Jurkat, Clone E6-1 (cell line): ENCODE data around the gene KLHDC10.
"Not testable (repeated sequence)": the region's sequence is repeated elsewhere in the genome, so short reads cannot be mapped to it uniquely, and the experiment has no call there.

Experiments used
- DNase-seq: peaks from one replicate; pipeline ENCODE4 v3.0.0-alpha.2; 2011; ENCODE audit warnings: low read depth, low spot score
- H3K4me3 ChIP-seq: 2 replicates; pipeline ENCODE4 v1.5.1; 2011; ENCODE audit warnings: mild to moderate bottlenecking, low read length, control low read depth, moderate library complexity

The KLHDC10 gene

DNA sequence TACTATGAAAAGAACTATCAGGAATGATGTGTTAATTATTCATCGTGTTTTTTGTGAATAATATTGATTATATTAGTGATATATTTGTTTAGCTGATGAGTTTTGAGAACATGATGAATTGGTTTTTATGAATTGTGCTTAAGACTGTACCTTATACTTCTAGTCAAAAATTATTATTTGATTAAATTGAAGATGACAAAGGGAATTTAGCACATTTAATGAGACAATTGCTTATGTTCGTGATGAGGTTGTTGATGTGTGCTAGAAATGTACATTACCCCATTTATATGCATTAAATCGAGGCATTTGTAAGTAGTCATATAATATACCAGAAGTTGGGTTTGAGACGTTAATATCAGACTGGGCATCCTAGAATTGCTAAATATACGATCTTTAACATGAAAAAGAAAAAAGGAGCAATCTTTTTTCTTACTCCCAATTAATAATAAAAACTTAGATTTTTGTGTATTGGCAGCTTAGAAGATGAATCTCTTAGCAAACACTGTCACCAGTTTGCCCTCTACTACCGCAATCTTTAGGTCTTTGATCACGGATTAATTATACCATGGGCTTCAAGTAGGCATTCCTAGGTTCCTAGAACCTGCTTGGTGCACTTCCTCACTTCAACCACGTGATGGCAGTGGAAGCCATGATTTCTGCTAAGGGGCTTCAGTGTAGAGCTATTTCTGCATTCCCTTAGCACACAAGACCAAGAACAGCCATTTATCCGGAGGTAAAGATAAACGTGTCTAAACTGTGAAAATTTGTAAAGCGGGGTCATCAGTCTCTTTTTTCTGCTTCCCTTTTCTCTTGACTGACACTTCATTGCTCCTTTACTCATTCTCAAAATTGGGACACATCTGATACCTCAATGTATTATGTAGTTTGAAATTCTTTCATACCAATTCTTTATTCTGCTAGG, 1.6 kb downstream of the KLHDC10 start:
- peak overlapping the region; percentile 95 for H3K4me3 ChIP-seq
- DNase-seq = peak; percentile 83

DNA sequence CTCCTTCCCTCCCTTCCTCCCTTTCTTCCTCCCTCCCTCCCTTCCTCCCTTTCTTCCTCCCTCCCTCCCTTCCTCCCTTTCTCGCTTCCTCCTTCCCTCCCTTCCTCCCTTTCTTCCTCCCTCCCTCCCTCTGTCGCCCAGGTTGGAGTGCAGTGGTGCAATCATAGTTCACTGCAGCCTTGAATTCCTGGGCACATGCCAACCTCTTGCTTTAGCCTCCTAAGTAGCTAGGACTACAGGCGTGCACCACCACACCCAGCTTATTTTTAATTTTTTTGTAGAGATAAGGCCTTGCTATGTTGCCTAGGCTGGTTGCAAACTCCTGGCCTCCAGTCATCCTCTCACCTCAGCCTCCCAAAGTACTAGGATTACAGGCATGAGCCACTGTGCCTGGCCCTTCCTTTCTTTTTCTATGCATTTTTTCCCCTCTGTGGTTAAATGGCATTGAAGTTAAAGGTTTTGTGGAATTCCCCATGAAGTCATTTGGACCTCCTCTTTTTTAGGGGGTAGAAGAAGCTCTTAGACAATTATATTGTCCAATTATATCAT, 9.6 kb downstream of the KLHDC10 start:
- no peak for DNase-seq

DNA sequence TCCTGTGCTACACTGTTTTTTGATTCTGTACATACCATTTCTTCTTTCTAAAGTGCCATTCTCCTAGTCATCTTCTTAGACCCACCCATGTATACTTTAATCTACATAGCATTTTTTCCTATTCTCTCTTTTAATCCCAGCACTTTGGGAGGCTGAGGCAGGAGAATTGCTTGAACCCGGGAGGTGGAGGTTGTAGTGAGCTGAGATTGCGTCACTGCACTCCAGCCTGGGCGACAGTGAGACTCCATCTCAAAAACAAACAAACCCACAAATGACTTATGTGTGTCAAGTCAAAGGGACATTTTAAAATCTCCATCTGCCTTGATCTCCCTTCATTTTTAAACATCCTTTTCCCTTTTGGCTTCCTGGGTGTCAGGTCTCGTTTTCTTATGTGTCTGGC, 13.2 kb downstream of the KLHDC10 start:
- H3K4me3 ChIP-seq = not testable (repeated sequence)

More for the DNA sequence above, 9.6 kb downstream of the KLHDC10 start:
- H3K4me3 ChIP-seq = no peak overlapping the region

DNA sequence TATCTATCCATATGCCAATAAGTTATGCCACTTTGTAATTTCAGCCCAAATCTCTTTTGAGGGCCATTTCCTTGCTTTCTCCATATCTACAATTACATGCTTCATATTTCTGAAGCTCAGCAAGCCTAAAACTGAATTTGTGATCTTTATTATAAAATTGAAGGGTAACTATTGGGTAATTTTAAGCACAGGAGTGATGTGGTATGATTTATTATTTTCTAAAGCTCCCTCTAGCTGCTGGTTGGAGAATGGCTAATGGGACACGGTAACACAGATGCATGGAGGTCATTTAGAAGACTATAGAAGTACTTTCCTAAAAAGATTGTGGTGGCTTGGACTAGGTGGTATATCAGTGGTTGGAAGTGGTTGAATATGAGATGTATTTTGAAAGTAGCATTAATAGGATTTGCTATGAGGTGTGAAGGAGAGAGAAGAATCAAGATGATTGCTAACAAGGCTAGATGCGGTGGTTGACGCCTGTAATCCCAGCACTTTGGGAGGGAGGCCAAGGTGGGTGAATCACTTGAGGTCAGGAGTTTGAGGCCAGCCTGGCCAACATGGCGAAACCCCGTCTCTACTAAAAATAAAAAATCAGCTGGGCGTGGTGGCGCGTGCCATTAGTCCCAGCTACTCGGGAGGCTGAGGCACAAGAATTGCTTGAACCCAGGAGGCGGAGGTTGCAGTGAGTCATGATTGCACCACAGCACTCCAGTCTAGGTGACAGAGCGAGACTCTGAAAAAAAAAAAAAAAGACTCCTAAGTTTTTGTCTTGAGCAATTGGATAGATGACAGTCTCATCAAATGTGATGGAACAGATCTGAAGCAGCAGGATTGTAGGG, 13.9 kb downstream of the KLHDC10 start:
- DNase-seq = peak; percentile 22
- no peak overlapping the region for H3K4me3 ChIP-seq

More for the DNA sequence above, 13.2 kb downstream of the KLHDC10 start:
- not testable (repeated sequence) for DNase-seq

DNA sequence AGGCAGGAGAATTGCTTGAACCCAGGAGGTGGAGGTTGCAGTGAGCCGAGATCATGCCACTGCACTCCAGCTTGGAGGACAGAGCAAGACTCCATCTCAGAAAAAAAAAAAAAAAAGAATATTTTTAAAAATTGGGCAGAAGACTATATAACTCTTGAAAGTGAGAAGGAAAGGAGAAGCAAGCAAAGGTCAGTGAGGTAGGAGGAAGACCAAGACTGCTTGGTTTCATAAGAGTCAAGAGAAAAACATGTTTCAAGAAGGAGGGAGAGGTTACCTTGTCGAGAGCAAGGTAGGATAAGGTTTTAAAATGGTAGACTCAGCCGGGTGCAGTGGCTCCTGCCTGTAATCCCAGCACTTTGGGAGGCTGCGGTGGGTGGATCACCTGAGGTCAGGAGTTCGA, 14.9 kb downstream of the KLHDC10 start:
- H3K4me3 ChIP-seq = not testable (repeated sequence)

DNA sequence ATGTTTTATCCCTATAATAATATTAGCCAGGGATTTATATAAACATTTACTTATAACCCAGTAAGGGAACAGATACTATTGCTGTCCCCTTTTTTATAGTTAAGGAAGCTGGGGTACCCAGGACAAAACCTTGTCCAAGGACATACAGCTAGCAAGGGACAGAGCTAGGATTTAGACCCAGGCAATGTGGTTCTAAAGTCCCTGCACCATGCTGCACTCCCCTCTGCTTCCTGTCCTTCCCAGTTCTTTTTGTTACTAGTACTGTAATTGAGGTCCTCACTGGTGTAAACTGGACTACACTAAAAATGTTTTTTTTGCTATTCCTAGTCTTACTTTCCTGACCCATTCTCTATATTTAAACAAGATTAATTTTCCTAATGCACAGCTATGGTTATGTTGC, 16.6 kb downstream of the KLHDC10 start:
- DNase-seq = no peak
- no peak overlapping the region for H3K4me3 ChIP-seq

More for the DNA sequence above, 14.9 kb downstream of the KLHDC10 start:
- DNase-seq = not testable (repeated sequence)

DNA sequence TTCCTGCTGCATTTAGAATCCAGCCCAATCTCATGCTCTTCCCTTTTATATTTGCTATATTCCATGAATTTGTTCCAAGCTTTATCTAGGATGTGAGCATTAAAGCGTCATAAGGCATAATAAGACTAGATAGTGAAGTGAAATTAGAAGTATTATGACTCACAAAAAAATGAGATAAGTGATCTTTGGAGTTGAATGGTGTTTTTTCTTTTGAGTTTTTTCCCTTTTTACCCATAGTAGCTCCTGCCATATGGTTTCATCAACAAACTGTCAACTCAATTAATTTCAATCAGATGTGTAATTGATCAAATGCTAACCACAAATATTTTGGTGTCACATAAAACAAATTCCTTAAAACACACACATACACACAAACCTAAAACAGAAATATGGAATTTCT, 17.0 kb downstream of the KLHDC10 start:
- no peak for DNase-seq

DNA sequence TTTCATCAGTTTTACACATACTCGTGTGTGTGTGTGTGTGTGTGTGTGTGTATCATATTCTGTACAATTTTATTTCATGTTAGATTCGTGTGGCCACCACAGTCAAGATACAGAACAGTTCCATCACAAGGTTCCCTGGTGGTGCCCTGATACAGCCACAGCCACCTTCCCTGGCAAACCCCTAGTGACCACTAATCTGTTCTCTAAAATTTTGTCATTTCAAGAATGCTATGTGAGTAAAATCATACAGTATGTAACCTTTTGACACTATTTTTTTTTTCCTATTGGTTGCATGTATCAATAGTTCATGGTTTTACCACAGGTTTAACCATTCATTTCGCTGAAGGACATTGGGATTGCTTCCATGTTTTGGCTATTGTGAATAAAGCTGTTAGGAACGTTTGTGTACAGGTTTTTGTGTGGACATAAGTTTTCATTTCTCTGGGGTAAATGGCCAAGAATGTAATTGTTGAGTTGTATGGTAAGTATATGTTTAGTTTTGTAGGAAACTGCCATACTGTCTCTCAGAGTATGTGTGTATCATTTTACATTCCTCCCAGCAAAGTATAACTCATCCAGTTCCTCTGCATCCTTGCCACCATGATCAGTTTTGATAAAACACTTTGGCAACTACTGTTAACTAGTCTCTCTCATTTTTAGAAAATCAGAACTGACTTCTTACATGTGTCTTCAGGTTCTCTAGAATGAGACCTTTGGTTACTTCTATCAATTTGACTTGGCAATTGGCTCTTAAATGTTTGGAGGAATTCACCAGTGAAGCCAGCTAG, 20.6 kb downstream of the KLHDC10 start:
- no peak for DNase-seq
- no peak overlapping the region for H3K4me3 ChIP-seq

More for the DNA sequence above, 17.0 kb downstream of the KLHDC10 start:
- H3K4me3 ChIP-seq = no peak overlapping the region

DNA sequence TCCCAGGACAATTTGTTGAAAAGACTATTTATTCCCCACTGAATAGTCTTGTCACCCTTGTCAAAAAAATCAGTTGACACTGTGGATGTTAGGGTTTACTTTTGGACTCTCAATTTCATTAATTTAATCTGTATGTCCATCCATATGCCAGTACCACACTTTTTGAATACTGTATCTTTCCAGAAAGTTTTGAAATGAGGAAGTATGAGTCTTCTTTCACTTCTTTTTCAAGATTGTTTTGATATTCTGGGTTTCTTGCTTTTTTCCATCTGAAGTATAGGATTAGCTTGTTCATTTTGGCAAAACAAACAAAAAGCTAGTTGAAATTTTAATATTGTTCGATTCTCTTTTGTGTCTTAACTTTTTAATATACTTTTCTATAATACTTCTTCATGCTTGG, 21.7 kb downstream of the KLHDC10 start:
- no peak for DNase-seq
- H3K4me3 ChIP-seq = no peak overlapping the region

DNA sequence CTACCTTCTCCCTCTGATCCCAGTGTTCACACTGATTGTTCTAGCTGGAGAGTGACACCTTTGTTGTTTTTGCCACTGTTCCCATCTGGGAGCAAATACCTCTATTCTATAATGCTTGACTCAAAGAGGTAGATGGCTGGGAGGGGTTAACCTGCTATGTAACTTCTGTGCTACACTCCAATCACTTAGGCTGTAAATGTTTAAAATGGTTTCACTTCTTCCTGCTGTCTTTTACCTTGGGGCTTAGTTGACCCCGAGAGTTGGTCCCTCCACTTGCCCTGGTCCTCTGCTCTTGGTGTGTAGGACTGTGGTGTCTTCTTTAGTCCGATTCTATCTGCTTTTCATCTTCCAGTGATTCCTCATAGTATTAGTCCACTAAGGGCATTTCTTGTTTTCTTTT, 22.3 kb downstream of the KLHDC10 start:
- H3K4me3 ChIP-seq = no peak overlapping the region
- DNase-seq = no peak

DNA sequence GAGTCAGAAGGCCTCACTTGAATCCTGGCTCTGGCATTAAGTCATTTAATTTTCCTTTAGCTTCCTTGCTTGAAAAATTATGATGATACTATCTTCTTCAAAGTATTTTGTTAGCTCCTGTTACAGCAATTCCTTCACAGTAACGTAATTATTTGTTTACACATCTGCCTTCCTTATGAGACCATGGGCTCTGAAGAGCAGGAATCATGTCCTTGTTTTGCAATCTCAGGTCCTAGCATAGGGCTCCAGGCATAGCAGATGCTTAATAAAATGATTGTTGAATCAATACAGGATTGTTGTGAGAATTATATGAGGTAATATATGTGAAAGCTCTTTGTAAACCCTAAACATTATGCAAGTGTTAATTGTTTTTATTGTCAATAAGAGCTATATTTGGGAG, 25.5 kb downstream of the KLHDC10 start:
- H3K4me3 ChIP-seq = no peak overlapping the region
- DNase-seq = no peak

DNA sequence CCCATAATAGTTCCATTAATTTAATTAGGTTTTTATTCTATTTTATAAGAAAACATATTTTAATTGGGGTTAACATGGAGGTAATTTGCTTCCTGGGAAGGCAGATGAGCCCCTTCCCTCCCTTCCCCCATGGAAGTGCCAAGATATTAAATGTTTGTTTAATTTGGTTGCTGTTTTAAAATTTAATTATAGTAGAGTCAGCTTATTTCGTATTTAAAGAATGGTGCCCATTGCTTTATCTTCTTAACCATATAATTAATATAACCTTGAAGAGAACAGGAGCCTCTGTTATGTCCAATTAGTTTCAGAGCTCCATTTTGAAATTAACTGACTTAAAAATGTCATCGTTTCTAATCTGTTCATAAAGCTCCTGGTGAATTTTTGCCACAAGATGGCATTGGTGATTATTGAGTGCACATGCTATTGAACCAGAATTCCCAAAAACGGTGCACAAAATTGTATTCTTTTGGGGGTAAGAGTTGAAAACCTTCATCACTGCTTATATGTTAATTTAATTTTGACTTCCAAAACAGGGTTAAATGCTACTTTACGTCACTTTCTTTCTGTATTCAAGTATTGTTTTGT, 26.0 kb downstream of the KLHDC10 start:
- no peak for DNase-seq

DNA sequence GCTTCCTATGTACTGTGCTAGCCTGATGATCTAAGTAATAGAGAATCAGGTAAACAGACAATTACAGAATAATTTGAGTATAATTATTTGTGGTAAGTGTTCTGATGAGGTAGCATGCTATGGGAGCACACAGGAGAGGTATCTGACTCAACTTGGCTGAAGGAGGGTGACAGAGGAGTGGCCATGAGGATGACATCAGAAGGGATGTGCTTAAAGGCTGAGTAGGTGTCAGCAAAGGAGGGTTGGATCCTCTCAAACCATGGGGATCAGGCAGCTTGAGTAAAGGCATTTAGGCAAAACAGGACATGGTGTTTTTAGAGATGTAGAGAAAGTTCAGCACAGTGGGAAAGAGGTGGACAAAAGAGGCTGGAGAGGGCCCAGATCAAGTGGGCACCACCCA, 29.0 kb downstream of the KLHDC10 start:
- DNase-seq = no peak
- H3K4me3 ChIP-seq = no peak overlapping the region

More for the DNA sequence above, 26.0 kb downstream of the KLHDC10 start:
- H3K4me3 ChIP-seq = no peak overlapping the region

DNA sequence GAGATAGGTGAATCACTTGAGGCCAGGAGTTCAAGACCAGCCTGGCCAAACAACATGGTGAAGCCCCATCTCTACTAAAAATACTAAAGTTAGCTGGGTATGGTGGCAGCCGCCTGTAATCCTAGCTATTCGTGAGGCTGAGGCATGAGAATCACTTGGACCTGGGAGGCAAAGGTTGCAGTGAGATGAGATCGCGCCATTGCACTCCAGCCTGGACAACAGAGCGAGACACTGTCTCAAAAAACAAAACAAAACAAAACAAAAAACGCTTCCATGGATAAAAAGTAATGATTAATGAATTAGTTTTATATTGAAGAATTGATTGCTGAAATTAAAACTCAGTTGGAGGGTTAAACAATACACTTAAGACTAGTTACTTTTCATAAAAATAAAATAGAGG, 32.3 kb downstream of the KLHDC10 start:
- no peak overlapping the region for H3K4me3 ChIP-seq
- DNase-seq = no peak

DNA sequence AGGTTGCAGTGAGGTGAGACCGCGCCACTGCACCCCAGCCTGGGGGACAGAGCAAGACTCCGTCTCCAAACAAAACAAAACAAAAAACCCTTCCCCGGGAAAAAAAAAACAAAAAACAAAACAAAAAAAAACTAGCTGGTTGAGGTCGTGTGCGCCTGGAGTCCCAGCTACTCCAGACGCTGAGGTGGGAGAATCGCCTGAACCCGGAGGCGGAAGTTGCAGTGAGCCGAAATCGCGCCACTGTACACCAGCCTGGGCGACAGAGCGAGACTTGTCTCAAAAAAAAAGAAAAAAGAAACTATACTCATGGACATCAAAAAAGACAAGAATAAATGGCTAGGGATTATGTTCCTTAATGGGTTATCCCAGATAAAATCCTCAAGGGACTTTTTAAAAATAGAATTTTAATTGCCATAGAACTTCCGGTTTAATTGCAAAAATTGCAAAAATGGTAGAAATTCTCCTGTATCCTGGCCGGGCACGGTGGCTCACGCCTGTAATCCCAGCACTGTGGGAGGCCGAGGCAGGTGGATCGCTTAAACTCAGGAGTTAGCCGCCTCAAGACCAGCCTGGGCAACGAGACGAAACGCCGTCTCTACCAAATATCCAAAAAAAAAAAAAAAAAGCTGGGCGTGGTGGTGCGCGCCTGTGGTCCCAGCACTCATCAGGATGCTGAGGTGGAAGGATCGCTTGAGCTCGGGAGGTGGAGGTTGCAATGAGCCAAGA, 37.8 kb downstream of the KLHDC10 start:
- no peak overlapping the region for H3K4me3 ChIP-seq
- DNase-seq = no peak

DNA sequence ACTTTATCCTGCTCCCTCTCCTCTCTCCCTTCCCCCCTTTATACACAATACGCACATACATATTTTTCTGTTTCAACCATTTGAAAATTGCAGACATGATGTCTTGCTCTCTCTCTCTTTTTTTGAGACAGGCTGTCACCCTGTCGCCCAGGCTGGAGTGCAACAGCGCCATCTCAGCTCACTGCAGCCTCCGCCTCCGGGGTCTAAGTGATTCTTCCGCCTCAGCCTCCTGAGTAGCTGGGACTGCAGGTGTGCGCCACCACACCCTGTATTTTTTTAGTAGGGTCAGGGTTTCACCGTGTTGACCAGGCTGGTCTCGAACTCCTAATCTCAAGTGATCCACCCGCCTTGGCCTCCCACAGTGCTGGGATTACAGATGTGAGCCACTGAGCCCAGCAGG, 38.5 kb downstream of the KLHDC10 start:
- no peak overlapping the region for H3K4me3 ChIP-seq
- DNase-seq = no peak

DNA sequence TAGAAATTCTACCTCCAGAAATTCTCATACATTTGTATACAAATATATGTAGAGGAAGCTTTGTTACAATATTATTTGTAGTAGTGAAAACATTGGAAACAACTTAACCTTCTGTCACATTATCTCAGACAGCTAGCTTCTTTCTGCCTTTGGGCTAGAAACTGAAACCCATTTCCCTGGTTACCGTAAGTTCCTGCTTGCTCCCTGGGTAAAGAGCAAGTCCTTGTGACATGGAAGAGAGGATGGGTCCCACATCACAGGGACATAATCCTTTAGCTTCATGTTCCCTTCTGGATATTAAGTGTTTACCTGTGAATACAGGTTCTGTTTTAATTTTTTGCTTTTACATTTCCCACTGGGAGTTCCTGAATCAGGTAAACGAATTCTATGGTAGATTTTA, 41.8 kb downstream of the KLHDC10 start:
- DNase-seq = no peak
- H3K4me3 ChIP-seq = no peak overlapping the region
